CD4-positive, alpha-beta T cell treated with Interleukin-21 for 1 hour (primary cell): ENCODE data around the gene ZNF358.

Experiments used
- DNase-seq: peaks from one replicate; pipeline ENCODE4 v3.0.0-alpha.2; 2020

ZNF358 gene

DNA sequence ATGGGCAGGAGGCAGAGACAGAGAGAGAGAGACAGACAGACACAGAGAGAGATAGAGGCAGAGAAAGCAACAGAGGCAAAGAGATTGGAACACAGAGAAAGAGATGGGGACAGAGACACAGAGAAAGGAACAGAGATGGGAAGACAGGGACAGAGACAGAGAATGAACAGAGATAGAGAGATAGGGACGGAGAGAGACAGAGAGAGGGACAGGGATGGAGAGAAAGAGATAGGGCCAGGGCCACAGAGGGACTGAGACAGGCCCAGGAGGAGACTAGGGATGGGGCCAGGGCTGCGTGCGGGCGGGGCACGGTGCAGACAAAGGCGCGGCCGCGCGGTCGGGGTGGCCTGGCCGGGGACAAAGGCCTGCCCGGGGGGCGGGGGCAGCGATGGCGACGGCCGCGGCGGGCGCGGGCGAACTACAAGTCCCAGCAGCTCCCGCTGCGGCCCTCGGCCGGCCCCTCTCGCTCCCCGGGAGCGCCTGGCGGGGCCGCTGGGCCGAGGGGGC is at the start of gene ZNF358:
Gene ZNF358, plus strand, starts transcription at position 459 of the 507 bp plus-strand sequence. CDS start 3,140 bp downstream, outside the sequence.
- peak; percentile 28 for DNase-seq

- no peak for DNase-seq
Measured at GRCh38 chr19:7467009-7467989, 48.6 kb upstream of the ZNF358 start.

DNA sequence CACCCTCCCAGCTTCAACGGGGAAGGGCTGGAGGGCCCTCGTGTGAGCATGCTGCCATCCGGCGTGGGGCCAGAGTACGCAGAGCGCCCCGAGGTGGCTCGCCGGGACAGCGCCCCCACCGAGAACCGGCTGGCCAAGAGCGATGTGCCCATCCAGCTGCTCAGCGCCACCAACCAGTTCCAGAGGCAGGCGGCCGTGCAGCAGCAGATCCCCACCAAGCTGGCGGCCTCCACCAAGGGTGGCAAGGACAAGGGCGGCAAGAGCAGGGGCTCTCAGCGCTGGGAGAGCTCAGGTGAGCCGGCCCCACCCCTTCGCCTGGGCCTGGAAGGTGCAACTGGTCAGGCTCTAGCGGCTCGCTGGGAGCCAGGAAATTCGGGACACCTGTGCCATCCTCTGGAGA is 47.1 kb upstream of the ZNF358 start:
- no peak for DNase-seq

GRCh38 chr19:7469669-7470285 is 46.1 kb upstream of the ZNF358 start:
- no peak for DNase-seq

DNA sequence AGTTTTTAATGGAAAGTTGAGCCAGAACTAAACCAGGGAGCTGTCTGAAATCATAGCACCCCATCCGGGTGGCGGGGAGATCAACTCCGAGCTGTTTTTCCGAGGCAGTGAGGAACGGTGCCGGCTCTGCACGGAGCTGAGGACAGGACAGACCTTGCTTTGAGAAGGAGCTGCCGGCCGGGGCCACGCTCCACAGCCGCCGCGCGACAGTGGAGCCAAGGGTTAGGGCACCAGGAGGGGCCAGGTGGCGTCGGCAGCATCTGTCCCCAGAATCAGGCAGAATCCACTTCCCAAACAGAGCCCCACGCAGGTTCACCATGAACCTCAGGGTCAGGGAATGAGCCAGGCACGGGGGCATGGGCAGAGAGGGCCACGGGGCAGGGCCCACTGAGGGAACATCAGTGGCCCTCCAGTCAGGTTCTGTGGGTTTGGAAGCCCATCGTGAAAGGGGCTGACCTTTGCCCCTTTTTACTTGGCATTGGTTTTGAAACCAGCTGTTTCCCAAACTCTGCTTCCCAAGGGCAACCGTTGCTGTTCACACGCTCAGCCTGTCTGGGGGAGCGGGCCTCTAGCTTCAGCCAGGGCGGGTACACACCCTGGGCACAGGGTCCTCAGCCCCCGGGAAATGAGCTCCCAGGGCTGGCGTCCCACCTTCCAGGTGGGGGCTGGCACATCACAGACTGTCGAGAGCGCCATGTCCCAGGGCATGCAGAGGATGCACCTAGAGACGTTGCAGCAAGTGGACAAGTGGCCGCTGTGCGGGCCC is 45.2 kb upstream of the ZNF358 start:
- no peak for DNase-seq

- DNase-seq = no peak
Measured at GRCh38 chr19:7471696-7472615, 43.9 kb upstream of the ZNF358 start.

DNA sequence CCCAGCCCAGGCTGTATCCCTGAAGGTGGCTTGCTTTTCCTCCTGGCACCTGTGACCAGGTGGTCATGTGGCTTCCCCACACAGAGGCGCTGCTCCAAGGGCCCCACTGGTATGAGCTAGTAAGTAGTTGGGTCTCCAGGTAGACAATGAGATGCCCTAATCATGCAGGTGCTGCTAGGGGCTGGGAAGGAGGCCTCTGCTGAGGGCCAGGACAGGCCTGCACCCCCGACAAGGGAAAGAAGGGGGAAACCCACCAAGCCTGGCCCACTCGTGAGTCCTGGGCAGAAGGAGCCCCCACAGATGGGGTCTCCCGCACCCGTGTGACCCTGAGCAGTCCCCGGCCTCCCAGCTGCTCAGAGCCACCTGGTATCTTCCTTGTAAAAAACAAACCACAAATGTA is 40.2 kb upstream of the ZNF358 start:
- no peak for DNase-seq

- DNase-seq = no peak
Measured at GRCh38 chr19:7476241-7476640, 39.7 kb upstream of the ZNF358 start.

- DNase-seq = no peak
Measured at GRCh38 chr19:7476777-7477494, 39.0 kb upstream of the ZNF358 start.

DNA sequence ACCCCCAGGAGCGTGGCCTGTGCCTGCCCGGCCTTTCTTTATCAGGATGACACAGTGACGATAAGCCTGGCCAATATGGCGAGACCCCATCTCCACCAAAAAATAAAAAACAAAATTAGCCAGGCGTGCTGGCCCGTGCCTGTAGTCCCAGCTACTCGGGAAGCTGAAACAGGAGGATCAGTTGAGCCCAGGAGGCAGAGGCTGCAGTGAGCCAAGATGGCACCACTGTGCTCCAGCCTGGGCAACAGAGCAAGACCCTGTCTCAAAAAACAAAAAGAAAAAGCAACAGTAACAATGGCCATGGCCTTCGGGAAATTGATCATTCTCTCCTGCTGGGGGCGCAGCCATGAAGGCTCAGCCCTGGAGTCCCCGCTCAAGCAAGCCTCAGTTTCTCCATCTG is 38.1 kb upstream of the ZNF358 start:
- DNase-seq = no peak

GRCh38 chr19:7478173-7478842 is 37.6 kb upstream of the ZNF358 start:
- no peak for DNase-seq

GRCh38 chr19:7478843-7479227 is 37.1 kb upstream of the ZNF358 start:
- DNase-seq = no peak

GRCh38 chr19:7480222-7480969 is 35.5 kb upstream of the ZNF358 start:
- no peak for DNase-seq

DNA sequence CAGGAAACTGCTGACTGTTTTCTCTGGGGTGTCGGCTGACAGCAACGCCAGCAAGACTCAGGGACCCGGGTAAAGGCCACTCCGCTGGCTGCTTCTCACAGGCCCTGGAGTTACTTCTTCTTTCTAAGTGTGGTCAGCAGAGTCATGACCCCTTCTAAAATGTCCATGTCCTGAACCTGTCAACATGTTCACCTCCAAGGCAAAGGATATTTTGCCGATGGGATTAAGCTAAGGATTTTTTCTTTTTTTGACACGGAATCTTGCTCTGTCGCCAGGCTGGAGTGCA is 35.0 kb upstream of the ZNF358 start:
- no peak for DNase-seq

GRCh38 chr19:7482584-7483439 is 33.1 kb upstream of the ZNF358 start:
- no peak for DNase-seq

DNA sequence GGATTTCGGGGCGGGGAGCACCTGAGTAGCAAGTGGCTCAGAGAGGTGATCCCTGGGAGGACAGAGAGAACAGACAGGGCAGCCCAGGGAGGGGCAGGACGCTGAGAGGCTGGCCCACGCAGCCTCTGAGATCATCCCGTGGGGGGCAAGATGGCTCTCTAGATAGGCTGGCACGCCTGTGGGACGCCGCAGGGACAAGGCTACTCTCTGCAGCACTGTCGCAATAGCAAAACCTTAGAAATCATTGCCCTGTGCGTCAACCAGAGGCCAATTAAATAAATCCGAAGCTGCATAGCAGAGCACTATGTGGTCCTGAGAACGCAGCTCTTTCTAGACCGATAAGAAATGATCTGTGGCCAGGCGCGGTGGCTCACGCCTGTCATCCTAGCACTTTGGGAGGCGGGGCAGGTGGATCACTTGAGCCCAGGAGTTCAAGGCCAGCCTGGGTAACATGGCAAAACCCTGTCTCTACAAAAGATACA is 32.1 kb upstream of the ZNF358 start:
- DNase-seq = no peak

DNA sequence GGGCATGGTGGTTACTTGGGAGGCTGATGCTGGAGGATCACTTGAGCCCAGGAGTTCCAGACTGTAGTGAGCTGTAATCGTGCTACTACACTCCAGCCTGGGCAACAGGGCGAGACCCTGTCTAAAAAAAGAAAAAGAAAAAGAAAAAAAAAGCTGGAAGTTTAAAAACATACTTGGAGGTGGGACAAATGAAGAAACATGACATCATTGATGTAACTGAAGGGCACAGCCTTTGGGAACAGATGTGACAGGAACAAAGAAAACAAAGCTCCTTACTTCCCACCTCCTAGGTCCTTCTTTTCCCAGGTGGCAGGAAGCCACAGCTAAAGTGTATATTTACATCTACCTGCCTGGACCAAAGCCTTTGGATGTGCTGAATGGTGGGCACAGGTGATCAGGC is 29.0 kb upstream of the ZNF358 start:
- DNase-seq = no peak

- DNase-seq = peak; percentile 90
Measured at GRCh38 chr19:7488736-7489353, 27.1 kb upstream of the ZNF358 start, which contains the start of gene PEX11G. Gene PEX11G (minus strand): TSS chr19:7489035. CDS start chr19:7489010, 25 bp downstream.
